ENCODE measurements around the gene BAIAP2L2.
"Not testable (repeated sequence)": the region's sequence is repeated elsewhere in the genome, so short reads cannot be mapped to it uniquely, and the experiment has no call there.

BAIAP2L2 gene

DNA sequence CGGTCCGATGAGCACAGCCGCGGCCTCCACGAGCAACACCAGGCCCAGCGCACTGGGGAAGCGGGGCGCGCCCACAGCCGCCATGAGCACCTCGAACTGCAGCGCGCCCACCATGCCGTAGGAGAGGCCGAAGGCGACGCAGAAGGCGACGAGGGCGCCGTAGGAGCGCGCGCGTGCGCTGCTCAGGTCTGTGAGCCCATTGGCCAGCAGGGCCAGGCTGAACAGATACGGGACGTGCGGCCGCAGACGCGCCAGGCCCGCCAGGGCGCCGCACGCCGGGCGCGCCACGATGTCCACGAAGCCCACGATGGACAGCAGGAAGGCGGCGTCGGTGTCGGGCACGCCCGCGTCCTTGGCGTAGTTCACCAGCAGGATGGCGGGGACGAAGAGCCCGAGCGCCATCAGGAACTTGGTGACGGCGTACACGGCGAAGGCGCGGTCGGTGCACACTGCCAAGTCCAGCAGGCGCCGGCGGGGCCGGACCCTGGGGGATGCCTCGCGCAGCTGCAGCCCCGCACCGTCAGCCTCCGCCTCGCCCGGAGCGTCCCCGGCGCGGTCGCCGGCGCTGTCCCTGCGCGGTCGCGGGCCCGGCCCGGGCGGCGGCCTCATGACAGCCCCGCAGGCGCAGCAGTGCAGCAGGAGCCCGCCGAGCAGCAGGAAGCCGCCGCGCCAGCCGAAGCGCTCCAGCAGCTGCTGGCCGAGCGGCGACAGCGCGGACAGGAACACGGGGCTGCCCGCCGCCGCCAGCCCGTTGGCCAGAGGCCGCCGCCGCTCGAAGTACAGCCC is 29.4 kb downstream of the BAIAP2L2 start:
- DNase-seq (ENCODE audit: low read depth), result no peak

DNA sequence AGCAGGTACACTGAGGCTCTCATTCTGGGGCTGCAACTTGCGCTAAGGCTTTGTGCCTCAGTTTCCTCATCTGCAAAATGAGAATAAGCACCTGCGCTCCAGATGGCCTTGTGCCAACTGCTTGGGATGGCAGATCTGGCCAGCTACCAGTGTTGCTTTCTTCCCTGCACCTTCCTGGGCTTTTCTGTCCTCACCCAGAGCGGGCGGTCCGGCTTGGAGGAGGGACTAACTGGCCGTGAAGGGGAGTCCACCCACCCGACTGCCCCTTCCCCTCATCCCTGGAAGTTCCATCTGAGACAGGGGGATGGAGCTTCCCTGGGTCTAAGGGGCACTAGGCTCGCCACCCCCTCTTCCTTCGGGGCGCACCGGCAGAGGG is 30.0 kb downstream of the BAIAP2L2 start:
- no peak for DNase-seq (ENCODE audit: low read depth)

DNA sequence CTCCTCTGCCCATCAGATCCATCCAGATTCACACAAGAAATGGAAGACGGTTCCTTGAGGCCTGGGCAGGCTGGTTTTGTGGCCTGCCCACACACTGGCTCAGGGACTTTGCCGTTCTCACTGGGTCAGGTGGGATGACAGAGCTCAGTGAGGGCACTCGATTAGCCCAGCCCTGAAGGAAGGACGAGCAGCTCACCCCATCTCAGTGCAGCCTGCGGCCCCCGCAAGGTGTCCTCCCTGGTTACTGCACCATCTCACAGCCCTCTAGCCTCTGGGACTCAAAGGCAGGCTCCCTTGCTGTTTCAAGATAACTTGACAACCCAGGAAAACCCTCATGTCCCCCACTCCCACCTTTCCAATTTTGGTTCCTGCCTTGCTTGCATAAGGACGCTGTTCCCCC is 30.7 kb downstream of the BAIAP2L2 start:
- DNase-seq (ENCODE audit: low read depth), result no peak

DNA sequence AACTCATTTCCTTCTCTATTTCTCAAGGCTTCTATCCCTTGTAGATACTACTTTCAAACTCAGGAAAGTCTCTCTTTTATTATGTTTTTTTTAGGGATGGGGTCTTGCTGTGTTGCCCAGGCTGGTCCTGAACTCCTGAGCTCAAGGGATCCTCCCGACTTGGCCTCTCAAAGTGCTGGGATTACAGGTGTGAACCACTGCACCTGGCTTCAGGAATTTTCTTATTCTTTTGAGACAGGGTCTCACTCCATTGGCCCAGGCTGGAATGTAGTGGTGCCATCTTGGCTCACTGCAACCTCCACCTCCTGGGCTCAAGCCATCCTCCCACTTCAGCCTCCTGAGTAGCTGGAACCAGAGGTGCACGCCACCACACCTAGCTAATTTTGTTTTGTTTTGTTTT is 31.3 kb downstream of the BAIAP2L2 start:
- DNase-seq (ENCODE audit: low read depth), result not testable (repeated sequence)

DNA sequence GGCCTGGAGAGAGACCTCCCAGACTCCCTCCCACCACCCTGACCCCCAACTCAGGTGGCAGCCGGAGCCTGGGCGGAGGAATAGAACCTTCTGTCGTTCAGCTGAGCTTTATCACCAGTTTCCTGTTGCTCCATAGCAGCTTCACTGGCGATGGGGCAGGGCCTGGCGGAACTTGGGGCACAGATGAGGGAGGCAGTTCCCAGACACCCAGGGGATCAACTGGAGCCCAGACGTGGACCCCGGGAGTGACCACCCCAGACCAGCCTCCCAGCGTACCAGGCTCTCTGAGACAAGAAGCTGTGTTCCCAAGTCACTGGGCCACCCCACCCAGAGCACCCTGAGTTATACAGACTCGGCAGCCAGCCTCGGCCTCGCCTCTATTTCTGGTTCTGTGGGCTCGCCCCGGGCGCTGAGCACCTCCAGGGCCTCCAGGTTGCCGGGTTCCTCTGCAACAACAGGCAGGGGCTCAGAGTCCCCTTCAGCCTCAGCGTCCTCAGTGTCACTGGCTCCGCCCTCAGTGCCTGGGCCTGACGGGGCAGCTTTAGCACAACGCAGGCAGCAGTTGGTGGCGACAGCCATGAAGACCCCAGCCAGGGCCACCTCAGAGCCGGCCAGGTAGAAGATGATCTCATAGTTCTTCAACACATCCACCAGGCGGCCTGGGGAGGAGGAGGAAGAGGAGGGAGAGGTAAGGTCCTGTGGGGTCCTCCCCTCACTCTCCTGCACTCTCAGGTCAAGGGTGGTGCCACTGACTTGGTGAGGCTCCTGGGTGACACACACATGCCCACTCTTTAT is 32.2 kb downstream of the BAIAP2L2 start:
- no peak for DNase-seq (ENCODE audit: low read depth)

DNA sequence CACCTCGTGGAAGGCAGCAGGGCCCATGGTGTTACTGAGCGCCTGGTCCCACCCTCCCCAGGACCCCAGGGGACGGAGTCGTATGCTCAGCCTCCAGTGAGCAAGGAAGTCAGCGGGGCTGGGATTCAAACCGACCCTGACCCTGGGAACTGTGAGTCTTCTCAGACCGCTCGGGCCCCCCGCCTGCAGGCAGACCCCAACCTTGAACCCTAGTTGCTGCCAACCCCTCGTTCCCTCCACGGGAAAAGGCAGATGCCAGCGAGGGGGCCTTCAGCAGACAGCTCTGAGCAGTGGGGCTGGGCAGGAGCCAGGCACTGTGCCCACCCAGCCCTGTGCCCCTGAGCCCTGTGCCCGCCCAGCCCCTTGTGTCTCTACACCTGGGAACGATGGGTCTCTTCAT is 32.9 kb downstream of the BAIAP2L2 start:
- DNase-seq (ENCODE audit: low read depth), result no peak

DNA sequence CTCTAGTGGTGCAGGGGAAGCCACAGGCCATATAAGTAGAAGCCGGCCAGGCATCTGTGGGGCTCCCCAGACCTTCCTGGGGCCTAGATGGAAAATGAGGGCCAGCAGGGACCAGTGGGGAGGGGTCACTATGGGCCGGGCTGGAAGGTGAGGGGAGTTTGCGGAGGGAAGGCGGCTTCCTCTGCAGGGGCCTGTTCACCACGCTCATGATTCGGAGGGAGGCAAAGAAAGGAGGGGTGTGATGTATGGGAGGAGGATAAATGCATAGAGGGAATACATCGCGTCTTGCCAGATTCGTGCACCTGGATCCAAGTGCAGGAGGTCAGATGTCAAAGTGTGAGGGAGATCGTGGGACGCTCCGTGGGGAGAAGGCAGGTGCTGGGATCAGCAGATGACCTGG is 33.4 kb downstream of the BAIAP2L2 start:
- no peak for DNase-seq (ENCODE audit: low read depth)

DNA sequence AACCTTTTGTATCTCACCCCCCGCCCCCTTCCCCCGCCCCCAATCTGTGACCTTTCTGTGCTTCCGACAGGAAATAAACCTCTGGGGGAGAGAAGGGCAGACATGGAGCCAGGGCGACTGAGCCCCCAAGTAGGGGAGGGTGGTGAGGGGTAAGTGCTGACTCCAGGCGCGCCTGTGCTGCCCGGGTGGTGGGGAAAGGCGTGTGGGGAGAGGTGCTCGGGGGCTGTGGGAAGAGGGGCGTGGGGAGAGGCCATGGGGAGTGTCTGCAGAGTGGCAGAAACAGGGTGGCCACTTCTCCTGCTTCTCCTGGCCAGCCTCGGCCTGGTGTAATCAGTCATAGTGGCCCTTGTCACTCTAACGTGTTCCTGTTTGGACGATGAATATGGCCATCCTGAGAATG is 34.5 kb downstream of the BAIAP2L2 start:
- no peak for DNase-seq (ENCODE audit: low read depth)

DNA sequence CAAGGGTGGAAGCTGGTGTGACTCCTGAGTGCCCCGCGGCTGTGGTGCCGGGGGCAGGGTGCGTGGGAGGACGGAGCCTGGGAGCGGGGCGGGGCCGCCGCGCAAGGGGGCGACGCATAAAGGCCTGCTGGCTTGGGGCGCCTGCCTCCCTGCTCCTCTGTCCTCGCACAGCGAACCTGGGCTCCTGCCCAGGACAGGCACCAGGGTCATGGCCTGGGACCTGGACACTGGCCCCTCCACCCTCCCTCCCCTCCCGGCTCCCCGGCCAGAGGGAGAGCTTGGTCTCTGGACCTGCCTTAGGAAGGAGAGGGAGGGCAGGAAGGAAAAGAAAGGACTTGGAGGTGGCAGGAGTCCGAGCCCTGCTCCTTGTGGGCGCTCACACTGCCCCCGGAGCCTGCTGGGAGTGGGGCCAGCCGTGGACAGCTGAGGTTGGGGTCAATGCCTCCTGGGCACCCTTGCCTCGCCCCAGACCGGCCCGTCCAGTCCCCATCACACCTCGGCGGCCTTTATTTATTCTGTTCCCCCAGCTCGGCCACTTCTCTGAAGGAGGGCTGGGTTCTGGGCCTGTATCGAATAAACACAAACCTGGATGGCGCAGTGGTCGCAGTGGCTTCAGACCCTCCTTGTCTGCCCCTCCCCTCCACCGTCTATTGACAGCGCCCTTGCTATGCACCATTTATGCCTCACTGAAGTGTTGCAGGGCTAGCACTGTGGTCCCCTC is 35.2 kb downstream of the BAIAP2L2 start:
- no peak for DNase-seq (ENCODE audit: low read depth)

DNA sequence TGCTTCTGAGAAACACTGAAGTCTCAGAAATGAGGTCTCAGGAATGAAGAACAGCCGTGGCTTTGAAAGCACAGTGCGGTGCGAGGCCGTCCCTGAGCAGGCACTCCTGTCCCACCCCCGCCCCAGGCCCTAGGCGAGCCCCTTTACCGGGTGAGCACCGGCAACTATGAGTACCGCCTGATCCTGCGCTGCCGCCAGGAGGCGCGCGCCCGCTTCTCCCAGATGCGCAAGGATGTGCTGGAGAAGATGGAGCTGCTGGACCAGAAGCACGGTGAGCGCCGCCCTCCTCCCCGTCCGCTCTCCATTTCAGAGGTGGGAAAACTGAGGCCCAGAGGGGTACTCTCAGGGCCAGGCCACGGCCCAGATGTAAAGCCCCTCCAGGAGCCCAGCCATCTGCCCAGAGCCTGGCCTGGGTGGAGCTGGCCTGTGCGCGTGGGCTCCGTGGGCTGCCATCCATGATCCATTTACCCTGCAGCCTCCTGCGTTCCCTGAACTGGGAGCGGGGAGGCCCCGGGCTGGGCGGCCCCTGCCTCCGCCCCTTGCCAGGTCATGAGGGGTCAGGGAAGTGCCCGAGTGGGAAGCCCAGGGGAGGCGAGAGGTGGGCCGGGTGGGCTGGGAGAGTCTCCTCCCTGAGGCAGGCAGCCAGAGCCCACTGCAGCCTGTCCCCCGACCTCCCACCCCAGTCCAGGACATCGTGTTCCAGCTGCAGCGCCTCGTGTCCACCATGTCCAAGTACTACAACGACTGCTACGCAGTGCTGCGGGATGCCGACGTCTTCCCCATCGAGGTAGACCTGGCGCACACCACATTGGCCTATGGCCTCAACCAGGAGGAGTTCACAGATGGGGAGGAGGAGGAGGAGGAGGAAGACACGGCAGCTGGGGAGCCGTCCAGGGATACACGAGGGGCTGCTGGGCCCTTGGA is 36.0 kb downstream of the BAIAP2L2 start:
- DNase-seq (ENCODE audit: low read depth), result no peak

DNA sequence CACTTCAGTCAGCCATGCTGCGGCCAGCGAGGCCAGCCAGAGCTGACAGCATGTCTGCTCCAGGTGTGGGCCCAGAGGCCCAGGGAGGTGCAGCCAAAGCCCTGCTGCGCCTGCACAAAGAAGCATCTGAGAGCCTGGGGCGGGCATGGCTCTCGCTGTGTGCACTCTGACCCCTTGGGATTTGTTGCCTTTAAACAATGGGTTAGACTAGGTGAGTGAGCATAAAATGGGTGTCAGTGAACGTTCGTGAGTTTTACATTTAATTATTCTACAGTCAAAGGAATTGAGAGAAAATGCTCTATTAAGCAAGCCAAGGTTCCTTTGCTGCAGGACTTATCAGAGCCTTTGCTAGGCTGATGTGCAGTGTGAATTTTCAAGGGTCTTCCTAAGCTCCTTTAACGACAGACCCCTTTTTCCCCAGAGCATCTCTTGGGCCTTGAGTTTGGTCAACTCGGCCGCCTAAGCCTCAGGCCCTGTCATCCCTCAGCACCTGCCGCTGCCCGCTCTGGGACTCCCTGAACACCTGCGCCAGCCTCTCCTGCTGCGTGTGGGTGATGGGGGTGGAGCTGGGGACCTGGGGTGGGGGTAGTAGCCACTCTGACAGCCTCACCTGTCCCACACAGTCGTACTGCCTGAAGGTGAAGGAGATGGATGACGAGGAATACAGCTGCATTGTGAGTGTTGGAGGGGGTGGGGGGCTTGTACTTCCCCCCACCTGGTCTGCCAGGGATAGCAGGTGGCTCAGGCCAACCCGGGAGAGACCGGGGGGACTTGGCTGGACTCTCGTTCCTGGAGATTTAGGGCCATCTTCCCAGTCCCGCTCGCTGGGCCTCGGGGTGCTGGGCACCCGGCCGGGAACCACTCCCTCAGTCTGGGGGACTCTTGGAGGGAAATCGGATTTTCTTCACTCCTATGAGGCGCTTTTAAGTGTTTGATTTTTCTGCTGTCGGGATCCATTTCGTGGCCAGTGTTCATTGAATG is 37.0 kb downstream of the BAIAP2L2 start:
- no peak for DNase-seq (ENCODE audit: low read depth)

DNA sequence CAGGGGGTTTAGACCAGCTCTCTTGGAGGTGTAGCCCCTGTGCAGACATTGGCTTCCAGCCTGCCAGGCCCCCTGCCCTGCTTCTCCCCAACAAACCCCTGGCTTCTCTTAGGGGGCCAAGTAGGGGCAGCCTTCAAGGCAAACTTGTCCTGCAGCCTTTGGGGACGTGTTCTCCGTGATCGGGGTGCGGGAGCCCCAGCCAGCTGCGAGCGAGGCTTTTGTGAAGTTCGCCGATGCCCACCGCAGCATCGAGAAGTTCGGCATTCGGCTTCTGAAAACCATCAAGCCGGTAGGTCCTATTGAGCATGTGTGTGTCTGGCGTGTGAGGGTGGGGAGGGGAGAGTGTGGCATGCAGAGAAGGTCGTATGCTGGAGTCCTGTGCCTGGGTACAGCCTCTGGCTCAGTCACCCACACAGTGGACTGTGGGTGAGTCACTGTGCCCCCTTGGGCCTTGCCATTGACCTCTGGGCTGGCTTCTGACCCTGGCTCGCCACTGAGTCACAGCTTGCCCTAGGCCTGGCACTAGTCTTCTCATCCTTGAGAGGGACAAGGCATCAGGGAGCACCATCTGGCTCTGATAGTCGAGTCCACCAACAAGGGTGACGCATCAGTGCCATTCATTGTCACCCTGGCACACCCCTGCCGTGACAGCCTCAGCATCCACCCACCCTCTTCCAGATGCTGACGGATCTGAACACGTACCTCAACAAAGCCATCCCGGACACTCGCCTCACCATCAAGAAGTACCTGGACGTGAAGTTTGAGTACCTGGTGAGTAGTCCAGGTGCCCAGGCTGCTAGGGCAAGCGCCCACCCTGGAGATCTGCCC is 37.9 kb downstream of the BAIAP2L2 start:
- DNase-seq (ENCODE audit: low read depth), result no peak

DNA sequence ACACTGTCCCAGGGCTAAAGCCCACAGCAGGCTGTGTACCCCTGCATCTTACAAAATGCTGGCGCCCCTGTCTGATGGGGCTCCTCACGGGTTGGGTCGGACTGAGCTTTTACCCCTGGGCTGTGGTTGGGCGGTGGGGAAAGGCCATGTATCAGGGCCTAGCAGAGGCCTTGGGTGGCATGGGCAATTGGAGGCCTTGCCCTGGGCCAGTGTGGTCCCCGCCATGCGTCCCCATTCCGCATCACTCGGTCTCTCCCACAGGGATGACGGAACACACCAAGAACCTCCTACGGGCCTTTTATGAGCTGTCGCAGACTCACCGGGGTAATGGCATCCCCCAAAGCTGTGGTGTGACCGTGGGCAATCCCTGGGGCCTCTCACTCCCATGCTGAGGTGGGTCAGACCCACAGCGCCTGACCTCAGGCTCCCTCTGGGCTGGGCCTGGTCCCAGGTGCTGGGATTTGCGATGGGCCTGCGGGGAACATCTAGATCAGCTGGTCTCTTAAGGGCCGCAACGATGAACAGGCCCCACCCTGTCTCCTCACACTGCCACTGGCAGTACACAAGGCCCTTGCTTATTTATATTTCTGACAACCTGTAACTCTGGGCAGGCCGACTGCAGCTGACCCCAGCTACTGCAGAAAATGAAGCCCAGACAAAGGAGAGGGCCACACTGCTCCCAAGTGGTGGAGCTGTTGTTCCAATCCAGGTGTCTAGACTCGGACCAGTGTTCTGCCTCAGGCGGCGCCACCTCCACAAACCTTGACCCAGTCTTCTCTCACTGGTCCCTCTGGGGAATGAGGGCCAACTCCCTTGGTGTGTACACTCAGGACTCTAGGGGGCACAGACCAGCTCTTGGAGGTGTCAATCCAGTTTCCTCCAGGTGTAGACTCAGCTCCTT is 38.8 kb downstream of the BAIAP2L2 start:
- no peak for DNase-seq (ENCODE audit: low read depth)

DNA sequence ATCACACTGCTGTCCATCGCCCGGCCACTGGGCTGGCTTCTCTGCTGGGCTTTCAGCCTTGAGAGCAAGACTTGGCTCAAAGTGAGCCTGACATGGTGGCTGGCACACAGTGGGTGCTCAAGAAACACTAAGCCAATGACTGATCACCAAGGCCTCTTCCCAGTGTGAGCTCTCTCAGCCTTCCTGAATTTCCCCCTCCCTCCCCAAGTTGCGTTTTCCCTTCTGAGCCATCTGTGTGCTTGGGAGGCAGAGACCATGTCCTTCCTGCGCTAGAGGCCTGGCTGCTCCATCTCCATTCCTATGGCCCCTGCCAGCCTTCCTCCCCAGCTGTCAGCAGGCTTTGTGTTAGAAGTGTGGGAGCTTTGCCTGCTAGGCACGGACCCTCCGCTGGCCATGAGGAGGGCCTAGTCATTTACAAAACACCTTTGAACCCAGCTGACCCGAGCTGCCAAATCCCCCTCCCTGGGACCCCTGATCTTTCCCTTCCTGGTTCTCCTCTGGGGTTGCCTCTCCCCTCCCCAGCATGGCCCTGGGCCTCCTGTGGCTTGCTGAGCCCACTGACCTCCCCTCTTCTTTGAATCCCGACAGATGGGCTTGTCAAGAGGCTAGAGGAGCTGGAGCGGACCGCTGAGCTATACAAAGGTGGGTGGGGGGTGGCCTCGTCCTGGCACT is 40.1 kb downstream of the BAIAP2L2 start:
- no peak for DNase-seq (ENCODE audit: low read depth)

DNA sequence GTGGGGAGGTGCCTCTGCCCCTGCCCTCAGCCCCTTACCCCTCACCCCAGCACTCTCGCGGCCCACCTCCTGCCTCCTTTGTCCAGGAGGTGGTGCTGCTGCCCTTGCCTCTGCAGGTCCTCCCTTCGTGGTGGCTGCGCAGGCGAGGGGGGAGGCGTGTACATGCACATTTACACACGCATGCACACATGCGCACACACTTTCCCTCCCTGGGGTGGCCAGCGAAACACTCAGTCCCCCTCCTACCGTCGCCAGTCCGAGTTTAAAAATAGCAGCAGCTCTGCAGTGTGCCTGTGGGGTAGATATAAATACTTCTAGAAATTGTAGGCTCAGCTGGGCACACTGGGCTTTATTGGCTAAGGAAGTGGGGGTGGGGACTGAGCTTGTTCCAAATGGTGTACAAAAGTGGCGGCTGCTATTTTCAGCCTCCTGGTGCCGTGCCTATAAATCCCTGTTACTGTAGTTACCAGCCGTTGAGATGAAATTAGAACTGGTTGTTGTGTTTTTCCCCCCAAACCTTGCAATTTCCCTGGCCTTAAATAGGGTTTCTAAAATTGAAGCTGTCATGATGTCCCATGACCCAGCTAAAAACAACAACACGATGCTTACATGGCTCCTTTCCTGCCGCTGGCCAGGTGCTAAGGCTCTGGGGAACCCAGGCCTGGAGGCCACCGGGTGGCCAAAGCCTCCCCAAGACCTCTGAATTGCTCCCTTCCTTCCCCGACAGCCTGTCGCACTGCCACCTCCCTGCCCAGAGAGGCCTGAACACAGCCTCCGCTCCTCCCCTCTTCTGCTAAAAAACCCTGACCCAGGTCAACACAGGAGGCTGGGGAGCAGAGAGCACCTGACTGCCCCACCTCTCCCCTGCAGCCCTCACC is 40.9 kb downstream of the BAIAP2L2 start:
- DNase-seq (ENCODE audit: low read depth), result no peak

DNA sequence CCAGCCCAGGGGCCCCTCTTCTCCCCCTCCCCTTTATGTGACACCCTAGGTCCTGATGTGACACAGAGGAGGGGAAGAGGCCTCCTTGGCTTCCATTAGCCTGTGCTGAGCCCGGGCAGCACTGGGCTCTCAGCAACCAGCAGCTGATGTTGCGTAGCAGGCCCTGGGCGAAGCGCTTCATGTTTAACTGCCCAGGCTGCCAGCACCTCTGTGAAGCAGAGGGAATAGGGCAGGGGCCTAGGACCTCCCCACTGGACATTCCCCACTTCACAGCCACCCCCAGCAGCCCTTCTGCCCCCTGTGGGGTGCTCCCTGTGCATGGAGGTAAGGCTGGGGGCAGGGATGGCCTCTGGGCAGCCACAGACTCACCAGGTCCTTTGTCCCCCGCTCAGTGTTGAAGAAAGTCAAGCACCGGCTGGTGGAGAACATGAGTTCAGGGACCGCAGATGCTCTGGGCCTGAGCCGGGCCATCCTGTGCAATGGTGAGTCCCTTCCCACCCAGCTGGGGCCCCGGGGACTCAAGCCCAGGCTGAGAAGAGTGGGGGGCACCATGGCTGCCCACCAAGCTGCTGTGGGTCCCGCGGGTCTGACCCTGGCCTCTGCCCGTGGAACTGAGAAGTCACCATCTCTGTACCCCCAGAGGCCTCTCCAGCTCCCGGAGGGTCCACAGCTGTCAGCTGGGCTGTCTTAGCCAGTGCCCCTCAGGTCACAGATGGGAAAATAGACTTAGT is 41.7 kb downstream of the BAIAP2L2 start:
- DNase-seq (ENCODE audit: low read depth), result no peak

Measured in stimulated activated CD8-positive, alpha-beta memory T cell treated with anti-CD3 and anti-CD28 coated beads, Interleukin-15, amount 100 ng/mL, for 24 hours (primary cell).